ENCODE data around the gene GTF2H4.

DNA sequence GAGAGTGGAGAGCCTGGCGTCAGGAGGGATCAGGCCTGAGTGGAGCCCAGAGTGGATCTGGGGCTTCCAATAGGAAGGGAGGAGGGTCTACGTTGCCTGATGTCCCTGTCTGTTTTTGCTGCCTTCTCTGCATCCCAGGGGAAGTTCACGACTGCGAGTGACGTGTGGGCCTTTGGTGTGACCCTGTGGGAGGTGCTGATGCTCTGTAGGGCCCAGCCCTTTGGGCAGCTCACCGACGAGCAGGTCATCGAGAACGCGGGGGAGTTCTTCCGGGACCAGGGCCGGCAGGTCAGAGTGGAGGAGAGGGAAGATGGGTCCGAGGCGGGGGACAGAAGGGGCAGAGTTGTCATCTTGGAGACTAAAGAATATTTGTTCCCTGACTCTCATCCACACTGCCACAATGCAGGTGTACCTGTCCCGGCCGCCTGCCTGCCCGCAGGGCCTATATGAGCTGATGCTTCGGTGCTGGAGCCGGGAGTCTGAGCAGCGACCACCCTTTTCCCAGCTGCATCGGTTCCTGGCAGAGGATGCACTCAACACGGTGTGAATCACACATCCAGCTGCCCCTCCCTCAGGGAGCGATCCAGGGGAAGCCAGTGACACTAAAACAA lies 9.2 kb upstream of the GTF2H4 start:
- TF ChIP-seq CTCF (IDR thresholded peaks at IDR 0.05; ENCODE audit: insufficient read depth, low read length, poor library complexity, severe bottlenecking) (no peak), EZH2phosphoT487 (conservative IDR thresholded peaks at IDR 0.05; ENCODE audit: low read length) (no peak)

Measured in SU-DHL-6 (cell line).